PC-9 (cell line): ENCODE data around the gene SIK2.

Experiments used
- EZH2 ChIP-seq: fragments of 200-600 bp; sonication (generic); IDR thresholded peaks from 2 replicates; pipeline ENCODE4 v1.8.0; 2017; ENCODE audit warnings: antibody characterized with exemption, low read depth
- TF ChIP-seq, protein P1 (sequence below): fragments of 200-600 bp; sonication (generic); conservative IDR thresholded peaks from 2 replicates; pipeline ENCODE4 v1.6.1; 2017; ENCODE audit warnings: mixed run types, antibody characterized with exemption, mild to moderate bottlenecking, moderate library complexity

DNA sequence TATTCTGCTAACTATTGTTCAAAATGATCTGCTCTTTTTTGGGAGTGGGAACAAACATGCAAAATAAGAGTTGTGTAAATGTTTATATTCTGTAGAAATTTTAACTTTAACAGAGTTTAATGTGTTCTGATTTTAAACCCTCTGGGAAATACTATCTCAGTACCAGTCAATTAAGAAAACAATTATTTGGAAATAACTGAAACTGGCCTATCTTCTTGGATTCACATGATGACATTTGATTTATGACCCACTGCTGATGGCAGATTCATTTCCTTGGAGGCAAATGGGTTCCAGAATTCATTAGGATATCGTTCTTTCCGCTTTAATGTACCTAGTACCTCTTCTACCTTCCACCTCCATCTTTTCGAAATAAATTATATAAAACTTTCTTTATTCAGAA, 5.5 kb downstream of the SIK2 start:
- TF ChIP-seq, protein P1, sequence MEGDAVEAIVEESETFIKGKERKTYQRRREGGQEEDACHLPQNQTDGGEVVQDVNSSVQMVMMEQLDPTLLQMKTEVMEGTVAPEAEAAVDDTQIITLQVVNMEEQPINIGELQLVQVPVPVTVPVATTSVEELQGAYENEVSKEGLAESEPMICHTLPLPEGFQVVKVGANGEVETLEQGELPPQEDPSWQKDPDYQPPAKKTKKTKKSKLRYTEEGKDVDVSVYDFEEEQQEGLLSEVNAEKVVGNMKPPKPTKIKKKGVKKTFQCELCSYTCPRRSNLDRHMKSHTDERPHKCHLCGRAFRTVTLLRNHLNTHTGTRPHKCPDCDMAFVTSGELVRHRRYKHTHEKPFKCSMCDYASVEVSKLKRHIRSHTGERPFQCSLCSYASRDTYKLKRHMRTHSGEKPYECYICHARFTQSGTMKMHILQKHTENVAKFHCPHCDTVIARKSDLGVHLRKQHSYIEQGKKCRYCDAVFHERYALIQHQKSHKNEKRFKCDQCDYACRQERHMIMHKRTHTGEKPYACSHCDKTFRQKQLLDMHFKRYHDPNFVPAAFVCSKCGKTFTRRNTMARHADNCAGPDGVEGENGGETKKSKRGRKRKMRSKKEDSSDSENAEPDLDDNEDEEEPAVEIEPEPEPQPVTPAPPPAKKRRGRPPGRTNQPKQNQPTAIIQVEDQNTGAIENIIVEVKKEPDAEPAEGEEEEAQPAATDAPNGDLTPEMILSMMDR = no peak
- no peak for TF ChIP-seq EZH2
